GM12875 (cell line): ENCODE measurements around the gene CRYBB1.

Experiments
- H3K4me3 ChIP-seq: one replicate; pipeline ENCODE4 v1.5.1; 2011; ENCODE audit warnings: low read depth, low read length, control low read depth
- CTCF ChIP-seq: IDR thresholded peaks from 2 replicates; pipeline ENCODE4 v1.5.1; 2011; ENCODE audit warnings: low read depth, mild to moderate bottlenecking, control low read depth, inconsistent platforms, low read length, moderate library complexity, borderline replicate concordance; ENCODE audit not compliant: insufficient read depth

Gene CRYBB1

GRCh38 chr22:26589845-26590736 is 27.7 kb downstream of the CRYBB1 start, which contains the start of gene TPST2:
TPST2 (minus strand) TSS chr22:26590132; CDS start chr22:26541630, 48,502 bp downstream.
- H3K4me3 ChIP-seq: peak within 1 kb of the TSS; percentile 96

GRCh38 chr22:26589367-26589844 is 28.4 kb downstream of the CRYBB1 start:
- TF ChIP-seq CTCF: no peak
- H3K4me3 ChIP-seq: peak overlapping the region; percentile 96

More at GRCh38 chr22:26589845-26590736, 27.7 kb downstream of the CRYBB1 start, which contains the start of gene TPST2:
- TF ChIP-seq CTCF: no peak

- H3K4me3 ChIP-seq: peak overlapping the region; percentile 96
- no peak for TF ChIP-seq CTCF
These were observed 29.0 kb downstream of the CRYBB1 start for GRCh38 chr22:26588729-26589366.

- H3K4me3 ChIP-seq: no peak overlapping the region
- no peak for TF ChIP-seq CTCF
These were observed 29.7 kb downstream of the CRYBB1 start for GRCh38 chr22:26587991-26588613.

GRCh38 chr22:26586556-26587325 is 31.1 kb downstream of the CRYBB1 start:
- no peak for TF ChIP-seq CTCF
- H3K4me3 ChIP-seq: no peak overlapping the region

- TF ChIP-seq CTCF: no peak
- no peak overlapping the region for H3K4me3 ChIP-seq
These were observed 32.6 kb downstream of the CRYBB1 start for GRCh38 chr22:26585104-26585790.
